Measurements from ENCODE around the gene ZNF487. TPM values are rescaled to one million over a fixed set of nuclear protein-coding genes. Genes with fewer than 3 reads are reported as not detected.

ZNF487 gene
- total RNA-seq, 1 experiment from 2014 or later = 4.0 TPM

DNA sequence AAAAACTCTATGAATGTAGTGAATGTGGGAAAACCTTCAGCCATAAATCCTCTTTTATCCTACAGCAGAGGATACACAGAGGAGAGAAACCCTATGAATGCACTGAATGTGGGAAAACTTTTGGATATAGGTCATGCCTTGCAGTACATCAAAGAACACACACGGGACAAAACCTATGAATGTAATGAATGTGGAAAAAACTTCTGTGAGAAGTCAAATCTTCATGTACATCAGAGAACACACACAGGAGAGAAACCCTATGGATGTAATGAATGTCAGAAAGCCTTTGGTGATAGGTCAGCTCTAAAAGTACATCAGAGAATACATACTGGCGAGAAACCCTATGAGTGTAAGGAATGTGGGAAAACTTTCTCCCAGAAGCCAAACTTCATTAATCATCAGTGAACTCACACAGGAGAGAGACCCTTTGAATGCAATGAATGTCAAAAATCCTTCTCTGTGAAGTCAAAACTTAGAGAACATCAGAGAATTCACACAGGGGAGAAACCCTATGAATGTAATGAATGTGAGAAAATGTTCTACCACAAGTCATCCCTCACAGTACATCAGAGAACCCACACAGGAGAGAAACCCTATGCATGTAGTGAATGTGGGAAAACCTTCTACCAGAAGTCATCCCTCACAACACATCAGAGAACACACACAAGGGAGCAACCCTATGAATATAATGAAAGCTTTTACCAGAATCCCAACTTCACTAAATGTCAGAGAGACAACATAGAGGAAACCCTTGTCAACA lies 45.6 kb downstream of the ZNF487 start:
- Histone ChIP-seq H3K9me3 (ENCODE audit: control insufficient read depth in 1 of 2, insufficient read depth in 1 of 2, low read depth in 1 of 2, low read length in 2 of 2) (peaks cover 22 to 30% of the 10 kb centered on the region in 2 experiments; a peak in 3 of 4 replicates), H4K20me1 (ENCODE audit: insufficient read depth) (no peaks in the 10 kb centered on the region), H3K4me1 (ENCODE audit: control insufficient read depth in 1 of 2, insufficient read depth in 2 of 2, low read length in 2 of 2) (no peaks in the 10 kb centered on the region), H3K4me2 (ENCODE audit: low read length) (no peak overlapping the region), H3K27ac (ENCODE audit: low read depth, low read length) (no peak overlapping the region), H3K9me2 (ENCODE audit: insufficient read depth) (no peaks in the 10 kb centered on the region), H3K79me2 (ENCODE audit: insufficient read depth, low read length) (no peaks in the 10 kb centered on the region), H3K27me3 (ENCODE audit: insufficient read depth, low read length) (no peaks in the 10 kb centered on the region), H3K9ac (ENCODE audit: low read length) (no peak overlapping the region), H3K4me3 (replicated peaks in 1 of 2; ENCODE audit: low read depth in 1 of 2, low read length in 2 of 2) (no peak overlapping the region), H2AFZ (ENCODE audit: low read depth, low read length, poor library complexity, severe bottlenecking) (no peak overlapping the region), H3K36me3 (ENCODE audit: control insufficient read depth in 1 of 2, insufficient read depth in 2 of 2, low read length in 2 of 2) (no peaks in the 10 kb centered on the region)
- peak; percentile 57 for TF ChIP-seq ZNF274 (IDR thresholded peaks at IDR 0.05; ENCODE audit: low read depth, low read length)
- no peak for TF ChIP-seq RAD21 (IDR thresholded peaks at IDR 0.05; ENCODE audit: low read depth)
- TF ChIP-seq CEBPB (IDR thresholded peaks at IDR 0.05; ENCODE audit: low read depth) = no peak
- ChIA-PET RAD21 (ENCODE audit: low non-redundant PET in 1 of 2, low total read pairs in 2 of 2, uncharacterized antibody in 2 of 2, unreplicated experiment in 2 of 2) (no interaction called here), CTCF (no interaction called here), POLR2A (no interaction called here)
- DNase-seq (ENCODE audit: low read depth, low spot score) = no peak
- intact Hi-C loops (cut with micrococcal nuclease) = no loop called here
- no peak for ATAC-seq
- BruUV-seq (replicated peaks) = no TSS peak

GRCh38 chr10:43491855-43492254 lies 54.9 kb downstream of the ZNF487 start:
- Histone ChIP-seq H3K4me2 (ENCODE audit: low read length) (no peak overlapping the region), H3K4me1 (ENCODE audit: control insufficient read depth in 1 of 2, insufficient read depth in 2 of 2, low read length in 2 of 2) (no peaks in the 10 kb centered on the region), H3K27me3 (ENCODE audit: insufficient read depth, low read length) (no peaks in the 10 kb centered on the region), H3K9ac (ENCODE audit: low read length) (no peak overlapping the region), H3K27ac (ENCODE audit: low read depth, low read length) (no peak overlapping the region), H3K9me3 (ENCODE audit: control insufficient read depth in 1 of 2, insufficient read depth in 1 of 2, low read depth in 1 of 2, low read length in 2 of 2) (no peaks in the 10 kb centered on the region), H4K20me1 (ENCODE audit: insufficient read depth) (no peaks in the 10 kb centered on the region), H3K36me3 (ENCODE audit: control insufficient read depth in 1 of 2, insufficient read depth in 2 of 2, low read length in 2 of 2) (no peaks in the 10 kb centered on the region), H3K79me2 (ENCODE audit: insufficient read depth, low read length) (no peaks in the 10 kb centered on the region), H3K4me3 (replicated peaks in 1 of 2; ENCODE audit: low read depth in 1 of 2, low read length in 2 of 2) (no peak overlapping the region), H3K9me2 (ENCODE audit: insufficient read depth) (no peaks in the 10 kb centered on the region), H2AFZ (ENCODE audit: low read depth, low read length, poor library complexity, severe bottlenecking) (no peak overlapping the region)
- no TSS peak for BruUV-seq (replicated peaks)
- ChIA-PET CTCF (no interaction called here), POLR2A (no interaction called here), RAD21 (ENCODE audit: low non-redundant PET in 1 of 2, low total read pairs in 2 of 2, uncharacterized antibody in 2 of 2, unreplicated experiment in 2 of 2) (no interaction called here)
- DNase-seq (ENCODE audit: low read depth, low spot score) (no peak), ATAC-seq (no peak)
- intact Hi-C loops (cut with micrococcal nuclease) = no loop called here
- TF ChIP-seq EZH2phosphoT487 (IDR thresholded peaks at IDR 0.05; ENCODE audit: borderline replicate concordance) (no peak), MAX (IDR thresholded peaks at IDR 0.05) (no peak), ZFX (IDR thresholded peaks at IDR 0.05) (no peak), SP1 (IDR thresholded peaks at IDR 0.05; ENCODE audit: low read depth) (no peak), CBX3 (IDR thresholded peaks at IDR 0.05; ENCODE audit: low read depth) (no peak), SRF (IDR thresholded peaks at IDR 0.05; ENCODE audit: low read depth) (no peak), POLR2A (IDR thresholded peaks at IDR 0.05; ENCODE audit: borderline replicate concordance, extremely low read depth, insufficient read depth, insufficient read length) (no peak), EZH2 (IDR thresholded peaks at IDR 0.05) (no peak), YY1 (IDR thresholded peaks at IDR 0.05; ENCODE audit: extremely low read depth, insufficient replicate concordance, low read depth, low read length) (no peak), SIN3A (IDR thresholded peaks at IDR 0.05; ENCODE audit: low read depth) (no peak), ZBTB33 (IDR thresholded peaks at IDR 0.05; ENCODE audit: extremely low read depth, insufficient replicate concordance, low read length) (no peak), EGR1 (IDR thresholded peaks at IDR 0.05; ENCODE audit: low read depth) (no peak), ELF1 (IDR thresholded peaks at IDR 0.05; ENCODE audit: borderline replicate concordance, low read depth) (no peak)
- TF ChIP-seq, protein P1, sequence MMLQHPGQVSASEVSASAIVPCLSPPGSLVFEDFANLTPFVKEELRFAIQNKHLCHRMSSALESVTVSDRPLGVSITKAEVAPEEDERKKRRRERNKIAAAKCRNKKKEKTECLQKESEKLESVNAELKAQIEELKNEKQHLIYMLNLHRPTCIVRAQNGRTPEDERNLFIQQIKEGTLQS (IDR thresholded peaks at IDR 0.05) = no peak

Measured in HCT116 (cell line).